DMS 273 (cell line): ENCODE results near the gene RAB25.
A peak's percentile ranks its signal among the peaks of the same experiment; 100 is the strongest.

Source experiments
- DNase-seq: peaks from one replicate; lab custom pipeline; 2025; ENCODE audit not compliant: unreplicated experiment; lab: John Stamatoyannopoulos, UW

RAB25 gene

DNA sequence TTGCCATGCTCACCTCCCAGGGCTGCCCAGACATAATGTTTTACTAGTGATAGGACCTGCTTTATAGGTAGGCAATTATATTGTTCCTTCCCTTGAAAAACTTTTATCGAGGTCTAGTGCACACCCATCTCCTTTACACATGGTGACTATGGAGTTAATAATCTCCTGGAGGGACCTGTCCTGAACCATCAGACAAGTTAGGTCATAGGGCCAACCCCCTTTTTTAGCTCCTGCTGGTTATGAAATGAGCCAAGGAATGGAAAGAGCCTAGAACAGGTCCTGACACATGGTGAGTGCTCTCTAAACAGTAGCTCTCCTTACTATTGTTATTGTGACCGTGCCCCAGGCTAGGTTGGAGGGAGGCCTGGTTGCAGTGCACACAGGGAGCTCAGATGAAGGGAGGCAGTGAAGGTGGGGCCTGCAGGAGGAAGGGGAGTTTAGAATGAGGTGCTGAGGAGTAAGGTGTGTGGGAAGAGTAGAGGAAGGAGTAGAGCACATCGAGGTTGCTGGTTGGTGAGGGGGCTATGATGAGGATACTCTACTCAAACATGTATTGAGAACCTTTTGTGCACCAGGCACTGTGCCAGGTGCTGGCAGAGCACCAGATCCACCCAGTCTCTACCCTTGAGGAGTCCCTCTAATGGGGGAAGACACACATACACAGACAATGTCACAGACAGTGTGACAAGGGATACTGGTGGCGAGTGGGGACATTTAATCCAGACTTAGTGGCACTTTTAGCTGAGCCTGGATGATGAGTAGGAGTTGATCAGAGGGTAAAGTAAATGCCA, 39.4 kb downstream of the RAB25 start:
- peak; percentile 46 for DNase-seq

DNA sequence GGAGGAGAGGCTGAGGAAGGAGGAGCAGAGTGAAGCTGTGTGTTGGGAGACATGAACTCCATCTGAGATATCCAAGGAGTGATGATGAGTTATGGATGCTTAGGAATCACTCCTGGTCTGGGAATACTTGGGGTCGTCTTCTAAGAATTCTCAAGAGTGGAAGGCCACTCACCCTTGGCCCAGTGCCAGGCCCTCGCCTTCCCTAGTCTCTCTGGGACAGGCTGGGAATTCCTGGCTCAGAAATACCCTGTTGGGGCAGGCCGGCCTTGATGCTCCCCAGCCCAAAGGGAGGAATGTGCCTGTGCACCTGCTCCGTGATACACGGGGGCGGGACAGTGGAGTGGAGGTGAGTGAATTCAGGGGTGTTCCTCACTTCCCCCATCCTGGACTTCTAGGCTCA, 40.9 kb downstream of the RAB25 start:
- no peak for DNase-seq

DNA sequence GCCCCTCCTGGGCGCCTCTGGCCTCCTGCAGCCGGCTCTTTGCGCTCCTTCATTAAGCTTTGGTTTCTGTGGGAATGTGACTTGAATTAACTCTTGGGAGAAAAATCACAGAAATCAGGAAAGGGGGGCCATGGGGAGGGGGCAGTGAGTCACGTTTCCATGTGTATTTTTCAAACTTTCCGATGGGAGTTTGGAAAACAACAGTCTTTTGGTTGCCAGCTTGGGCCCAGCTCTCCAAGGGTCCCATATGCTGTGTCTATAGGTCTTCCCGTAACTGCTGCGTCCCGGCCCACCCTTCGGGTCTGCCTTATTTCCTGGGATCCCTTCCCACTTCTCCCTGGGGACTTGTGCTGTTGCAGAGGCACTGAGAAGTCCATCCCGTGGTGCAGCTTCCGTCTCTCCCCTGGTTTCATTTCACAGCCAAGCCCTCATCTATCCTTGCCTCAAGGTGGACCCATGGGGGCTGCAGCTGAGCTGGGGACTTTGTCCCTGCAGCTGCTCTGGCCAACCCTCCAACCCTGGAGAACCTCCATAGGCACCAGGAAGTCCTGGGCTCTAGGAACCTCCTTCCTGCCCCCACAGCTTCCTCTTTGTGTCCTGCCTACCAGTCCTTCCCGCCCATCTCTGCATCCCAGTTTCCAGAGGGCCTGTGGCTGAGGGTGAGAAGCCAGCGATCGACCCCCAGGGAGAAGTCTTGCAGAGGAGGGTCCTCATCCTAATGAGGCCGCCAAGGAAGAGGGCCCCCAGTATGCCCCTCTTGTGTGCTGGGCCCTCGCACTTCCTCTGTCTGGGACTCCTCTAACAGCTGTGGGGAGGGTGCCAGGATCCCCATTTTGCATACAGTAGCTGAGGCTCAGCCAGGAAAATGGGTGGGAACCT, 41.9 kb downstream of the RAB25 start:
- peak; percentile 67 for DNase-seq

DNA sequence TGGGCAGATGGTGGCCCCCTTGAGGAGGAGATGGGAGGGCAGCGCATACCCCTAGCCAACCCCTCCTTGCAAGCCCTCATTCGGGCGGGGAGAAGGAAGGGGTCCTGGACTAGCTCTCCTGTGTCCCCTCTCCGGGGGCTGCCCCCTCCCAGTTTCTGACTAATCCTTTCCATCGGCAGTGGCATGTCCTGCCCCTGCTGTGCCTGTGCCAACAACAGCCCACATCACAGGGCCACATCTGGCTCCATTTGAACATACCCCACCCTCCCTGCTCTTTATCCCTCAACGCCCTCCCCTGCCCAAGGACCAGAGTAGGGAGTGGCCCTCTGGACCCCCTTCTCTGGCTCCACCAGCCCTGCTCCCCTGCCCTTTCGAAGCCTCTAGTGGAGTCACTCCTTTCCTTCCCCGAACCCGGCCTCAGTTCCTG, 42.6 kb downstream of the RAB25 start:
- peak; percentile 67 for DNase-seq

DNA sequence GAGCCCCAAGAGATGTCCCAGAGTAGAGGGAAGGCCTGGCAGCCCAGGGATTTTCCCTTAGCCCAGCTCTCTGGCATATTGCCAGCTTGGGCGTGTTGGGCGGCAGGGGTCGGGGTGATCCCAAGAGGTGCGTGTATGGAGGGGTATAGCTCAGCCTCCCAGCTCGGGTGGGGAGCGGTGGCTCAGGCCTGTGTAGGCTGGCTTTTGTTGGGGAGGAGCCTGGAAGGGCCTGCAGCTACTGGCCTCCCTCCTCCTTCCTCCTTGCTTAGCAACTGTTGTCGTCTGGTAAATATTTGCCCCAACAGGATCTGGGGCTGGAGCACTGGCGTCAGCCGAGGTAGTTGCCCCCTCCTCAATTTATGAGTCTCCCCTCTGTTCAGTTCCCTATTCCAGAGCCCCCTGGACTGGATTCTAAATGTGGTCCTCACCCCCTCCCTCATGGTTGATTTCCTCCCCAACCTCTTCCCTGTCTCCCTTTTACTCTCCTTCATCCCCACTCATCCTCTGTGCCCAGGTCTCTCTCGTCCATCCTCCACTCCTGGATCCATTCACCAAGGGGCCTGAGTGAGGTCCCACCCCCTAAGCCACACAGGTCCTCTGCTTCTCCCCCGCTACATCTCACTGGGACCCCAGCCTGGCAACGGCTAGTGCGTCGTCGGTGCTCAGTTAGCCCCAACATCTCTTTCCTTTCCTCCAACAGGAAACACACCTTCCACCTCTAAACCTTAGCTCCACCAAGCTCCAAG, 43.3 kb downstream of the RAB25 start:
- peak; percentile 68 for DNase-seq

DNA sequence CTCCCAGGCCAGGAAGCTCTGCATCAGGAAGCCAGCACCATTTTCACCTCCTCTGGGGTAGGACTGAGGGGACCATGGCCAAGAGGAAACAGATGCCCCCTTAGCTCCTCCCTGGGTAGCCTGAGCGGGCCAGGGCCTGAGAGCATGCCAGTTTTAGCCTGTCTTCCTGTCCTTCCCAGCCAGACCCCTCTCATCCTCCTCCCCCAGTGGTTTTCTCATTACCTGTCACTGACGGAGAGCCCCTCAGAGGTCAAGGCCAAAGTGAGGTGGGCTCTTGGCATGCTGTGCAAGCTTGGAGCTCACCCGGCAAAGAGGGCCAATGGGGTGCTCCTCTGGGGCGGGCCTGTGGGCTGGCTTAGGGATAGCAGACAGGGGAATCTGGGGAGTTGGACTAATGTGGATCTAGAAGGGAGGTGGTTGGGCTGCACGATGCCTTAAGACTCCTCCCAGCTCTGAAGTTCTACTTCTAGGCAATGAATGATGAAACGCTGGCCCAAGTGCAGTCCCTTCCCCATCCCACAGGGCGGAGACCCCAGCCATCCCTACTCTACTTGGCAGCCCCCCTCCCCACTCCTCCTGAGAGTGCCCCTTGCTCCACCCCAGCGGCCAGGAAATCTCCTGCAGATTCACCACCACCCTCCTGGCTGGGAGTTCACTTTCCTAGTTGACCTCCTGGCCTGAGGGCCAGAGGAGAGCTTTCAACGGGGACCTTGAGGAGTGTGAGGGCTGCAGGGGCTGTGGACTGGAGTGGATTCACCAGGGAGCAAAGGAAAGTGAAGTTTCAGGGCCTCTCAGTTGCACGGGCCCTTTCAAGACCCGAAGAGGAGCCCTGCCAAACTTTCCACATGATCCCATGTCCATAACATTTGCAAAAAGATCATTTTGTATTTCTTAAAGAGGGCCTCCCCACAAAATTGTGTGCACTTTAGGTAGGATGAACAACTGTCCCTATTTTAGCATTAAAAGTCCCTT, 44.2 kb downstream of the RAB25 start:
- DNase-seq = no peak

DNA sequence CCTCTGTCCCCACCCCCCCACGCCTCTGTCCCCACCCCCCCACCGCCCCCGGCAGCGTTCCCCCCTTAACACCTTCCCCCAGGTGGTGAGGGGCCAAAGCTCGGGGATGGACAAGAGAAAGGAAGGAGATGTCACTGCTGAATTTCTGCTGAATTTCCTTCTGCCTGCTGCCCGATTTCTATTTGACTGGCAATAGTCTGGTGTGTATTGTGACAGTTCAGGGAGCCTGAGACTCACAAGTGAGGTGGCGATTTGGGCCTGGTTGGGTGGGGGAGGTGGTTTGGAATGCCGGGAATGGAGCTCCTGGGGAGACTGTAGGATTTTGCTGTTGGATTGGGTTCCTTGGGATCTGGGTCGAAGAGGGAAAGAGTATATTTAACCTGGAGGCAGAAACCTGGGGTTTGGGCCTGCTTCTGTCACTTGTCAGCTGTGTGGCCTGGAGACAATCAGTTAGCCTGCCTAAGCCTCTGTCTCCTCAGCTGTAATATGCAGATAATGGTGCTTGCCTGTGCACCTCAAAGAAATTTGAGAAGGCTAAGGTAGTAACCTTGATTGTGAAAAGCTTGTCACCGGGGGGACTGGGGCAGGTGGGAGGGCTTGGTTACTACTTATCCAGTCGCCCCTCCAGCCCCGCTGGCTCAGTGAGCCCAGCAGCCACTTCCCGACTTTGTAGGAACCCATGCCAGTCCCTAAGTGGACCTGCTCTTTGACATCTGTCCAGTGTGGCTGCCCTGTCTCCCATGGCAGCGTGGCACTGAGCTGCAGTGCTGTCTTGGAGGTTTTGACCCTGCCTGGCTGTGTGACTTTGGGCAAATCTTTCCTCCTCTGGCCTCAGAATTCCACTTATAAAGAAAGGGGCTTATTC, 45.9 kb downstream of the RAB25 start:
- peak; percentile 59 for DNase-seq

DNA sequence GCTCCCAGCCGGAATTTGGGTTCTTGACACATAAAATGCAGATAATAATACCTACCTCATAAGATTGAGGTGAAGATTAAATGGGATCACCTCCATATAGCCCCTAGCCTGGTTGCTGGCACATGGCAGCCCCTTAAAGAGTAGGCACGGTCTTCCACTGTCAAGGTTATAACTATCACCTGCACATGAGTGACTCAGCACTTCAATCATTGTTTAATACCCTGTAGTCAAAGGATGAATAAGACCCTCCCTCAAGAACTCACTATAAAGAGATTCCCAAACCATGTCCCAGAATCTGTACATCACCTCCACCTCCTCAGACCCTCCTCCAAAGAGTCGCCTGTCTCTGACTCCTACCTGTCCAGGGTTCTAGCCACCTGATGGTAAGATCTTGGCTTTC, 47.1 kb downstream of the RAB25 start:
- DNase-seq = no peak

DNA sequence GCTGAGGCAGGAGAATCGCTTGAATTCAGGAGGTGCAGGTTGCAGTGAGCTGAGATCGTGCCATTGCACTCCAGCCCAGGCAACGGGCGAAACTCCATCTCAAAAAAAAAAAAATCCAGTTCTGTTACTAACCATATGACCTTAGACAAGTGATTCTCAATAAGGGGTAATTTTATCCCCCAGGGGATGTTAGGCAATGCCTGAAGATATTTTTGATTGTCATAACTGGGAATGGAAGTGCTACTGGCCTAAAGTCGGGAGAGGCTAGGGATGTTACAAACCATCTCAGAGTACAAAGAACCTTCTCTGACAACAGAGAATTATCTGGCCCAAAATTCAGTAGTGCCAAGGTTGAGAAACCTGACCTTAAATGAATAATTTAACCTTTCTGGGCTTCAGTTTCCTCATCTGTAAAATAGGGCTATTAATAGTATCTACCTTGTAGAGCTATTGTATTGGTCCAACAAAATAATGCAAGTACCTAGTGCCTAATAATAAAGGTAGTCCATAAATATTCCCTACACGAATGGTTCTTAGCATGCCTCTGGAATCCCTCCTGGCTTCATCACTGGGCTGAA, 47.8 kb downstream of the RAB25 start:
- DNase-seq = no peak

DNA sequence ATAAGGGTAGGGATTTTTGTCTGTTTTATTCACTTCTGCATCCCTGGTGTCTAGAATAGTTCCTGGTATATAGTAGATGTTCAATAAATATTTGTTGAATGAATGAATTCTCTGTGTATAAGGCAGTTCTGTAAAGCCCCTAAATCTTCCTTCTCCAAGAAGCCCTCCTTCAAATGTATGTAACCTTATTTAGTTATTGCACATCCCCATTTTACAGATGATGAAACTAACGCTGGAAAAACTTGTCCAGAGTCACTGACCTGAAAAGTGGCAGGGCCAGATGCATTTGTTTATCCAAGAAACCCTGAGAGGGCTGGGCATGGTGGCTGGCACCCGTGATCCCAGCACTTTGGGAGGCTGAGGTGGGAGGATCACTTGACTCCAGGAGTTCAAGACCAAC, 49.3 kb downstream of the RAB25 start:
- DNase-seq = no peak

DNA sequence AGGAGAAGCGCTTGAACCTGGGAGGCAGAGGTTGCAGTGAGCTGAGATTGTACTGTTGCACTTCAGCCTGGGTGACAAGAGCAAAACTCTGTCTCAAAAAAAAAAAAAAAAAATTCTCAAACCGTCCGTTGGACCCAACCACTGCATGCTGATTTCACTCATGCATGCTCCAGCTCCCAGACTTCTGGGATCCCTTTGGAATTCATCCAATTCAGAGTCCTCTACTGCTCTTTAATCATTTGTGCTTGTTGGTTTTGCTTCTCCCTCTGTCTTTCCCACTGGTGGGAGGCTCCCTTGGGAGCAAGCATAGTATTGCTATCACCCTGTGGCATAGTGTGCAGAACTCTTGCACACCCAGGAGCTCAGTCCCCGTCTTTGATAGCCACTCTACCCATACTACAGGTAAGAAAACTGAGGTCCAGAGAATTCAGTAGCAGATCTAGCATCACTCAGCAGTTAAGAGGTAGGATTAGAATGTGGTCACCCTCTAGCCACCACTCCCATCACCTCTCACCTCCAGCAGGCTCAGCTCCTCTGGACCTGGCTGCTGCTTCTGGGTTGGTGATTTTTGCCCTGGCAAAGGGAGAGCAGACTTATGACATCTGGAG, 50.5 kb downstream of the RAB25 start:
- DNase-seq = no peak

DNA sequence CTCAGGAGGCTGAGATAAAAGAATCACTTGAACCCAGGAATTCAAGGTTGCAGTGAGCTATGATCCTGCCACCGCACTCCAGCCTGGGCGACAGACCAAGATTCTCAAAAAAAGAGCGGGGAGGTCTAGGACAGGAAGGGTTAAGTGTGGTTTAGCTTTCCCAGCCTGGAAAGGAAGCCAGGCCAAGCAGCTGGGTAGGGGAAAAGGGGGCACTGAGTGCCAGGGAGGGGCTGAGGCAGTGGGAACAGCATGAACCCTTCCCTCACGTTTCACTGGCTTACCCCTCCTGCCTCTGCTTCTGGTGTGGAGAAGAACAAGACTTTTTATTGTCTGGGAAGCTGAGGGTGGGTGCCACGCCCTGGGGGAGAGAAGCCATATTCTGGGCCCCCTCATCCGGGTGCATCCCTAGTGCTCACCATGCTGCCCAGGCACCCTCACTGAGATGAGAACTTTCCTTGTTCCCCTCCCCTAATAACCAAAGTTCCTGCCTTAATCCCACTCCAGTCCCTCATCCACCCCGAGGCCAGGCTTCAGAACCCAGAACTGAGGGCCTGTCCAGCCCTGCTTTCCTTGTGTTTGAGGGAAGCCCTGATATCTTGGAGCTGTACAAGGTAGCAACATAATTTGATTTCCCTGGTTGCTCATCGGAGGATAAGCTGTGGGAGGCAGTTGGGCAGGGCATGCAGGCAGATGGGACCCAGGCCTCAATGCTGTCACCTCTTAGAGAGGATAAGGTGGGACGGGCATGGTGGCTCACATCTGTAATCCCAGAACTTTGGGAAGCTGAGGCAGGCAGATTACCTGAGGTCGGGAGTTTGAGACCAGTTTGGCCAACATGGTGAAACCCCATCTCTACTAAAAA, 51.5 kb downstream of the RAB25 start:
- no peak for DNase-seq

DNA sequence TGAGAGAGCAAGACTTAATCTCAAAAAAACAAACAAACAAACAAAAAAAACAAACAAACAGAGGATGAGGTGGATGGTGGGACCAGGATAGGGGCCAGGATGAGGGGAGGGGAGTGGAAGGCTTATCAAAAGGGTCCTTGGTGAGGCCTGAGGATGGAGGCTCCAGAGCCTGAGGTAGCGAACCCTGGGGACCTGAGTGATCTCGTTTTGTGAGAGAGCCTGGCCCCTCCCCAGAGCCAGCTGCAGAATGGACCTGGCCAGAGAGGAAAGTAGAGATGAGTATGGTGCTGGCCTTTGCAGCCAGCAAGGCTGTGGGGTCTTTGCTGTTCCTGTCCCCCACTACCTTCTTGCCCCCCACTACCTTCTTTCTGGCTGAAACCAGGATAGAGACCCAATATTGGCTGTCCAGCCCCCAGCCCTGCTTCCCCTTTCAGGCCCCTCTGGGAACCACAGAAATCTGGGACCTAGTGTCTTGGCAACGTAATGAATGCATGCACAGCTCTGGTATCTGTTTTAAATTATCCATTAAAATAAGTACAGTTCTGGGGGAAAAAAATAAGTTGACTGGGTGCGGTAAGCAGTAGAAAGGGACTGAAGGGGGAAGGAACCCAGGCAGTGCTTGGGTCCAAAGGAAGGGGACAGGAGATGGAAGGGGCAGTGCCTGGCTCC, 52.5 kb downstream of the RAB25 start:
- no peak for DNase-seq

DNA sequence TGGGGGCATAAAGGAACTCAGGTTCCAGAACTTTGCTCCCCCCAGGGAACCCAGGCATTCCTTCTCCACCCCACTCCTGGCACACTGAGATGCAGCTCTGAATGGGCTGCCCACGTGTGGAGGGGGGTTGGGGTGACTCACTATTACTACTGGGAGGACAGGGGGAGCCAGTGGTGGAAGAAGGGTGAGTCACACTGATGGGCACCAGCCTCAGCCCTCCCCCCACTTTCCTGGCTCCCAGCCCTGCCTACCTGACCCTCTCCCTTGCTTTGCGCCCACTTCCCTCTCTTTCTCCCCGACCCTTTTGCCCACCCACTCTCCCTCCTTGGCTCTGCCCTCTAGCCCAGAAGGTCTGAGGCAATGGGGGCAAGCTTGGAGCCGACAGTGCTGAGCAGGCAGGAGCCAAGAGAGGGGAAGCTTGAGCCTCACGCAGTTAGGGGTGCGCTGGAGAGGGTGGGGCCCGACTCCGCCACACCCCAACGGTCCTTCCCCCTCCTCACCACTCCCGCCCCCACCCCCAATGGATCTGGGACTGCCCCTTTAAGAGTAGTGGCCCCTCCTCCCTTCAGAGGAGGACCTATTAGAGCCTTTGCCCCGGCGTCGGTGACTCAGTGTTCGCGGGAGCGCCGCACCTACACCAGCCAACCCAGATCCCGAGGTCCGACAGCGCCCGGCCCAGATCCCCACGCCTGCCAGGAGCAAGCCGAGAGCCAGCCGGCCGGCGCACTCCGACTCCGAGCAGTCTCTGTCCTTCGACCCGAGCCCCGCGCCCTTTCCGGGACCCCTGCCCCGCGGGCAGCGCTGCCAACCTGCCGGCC, 53.4 kb downstream of the RAB25 start, which contains the start of gene LMNA:
Gene LMNA (plus strand): TSS at position 611 of the 818 bp plus-strand sequence. CDS start 208 bp downstream, outside the sequence.
- peak; percentile 93 for DNase-seq

DNA sequence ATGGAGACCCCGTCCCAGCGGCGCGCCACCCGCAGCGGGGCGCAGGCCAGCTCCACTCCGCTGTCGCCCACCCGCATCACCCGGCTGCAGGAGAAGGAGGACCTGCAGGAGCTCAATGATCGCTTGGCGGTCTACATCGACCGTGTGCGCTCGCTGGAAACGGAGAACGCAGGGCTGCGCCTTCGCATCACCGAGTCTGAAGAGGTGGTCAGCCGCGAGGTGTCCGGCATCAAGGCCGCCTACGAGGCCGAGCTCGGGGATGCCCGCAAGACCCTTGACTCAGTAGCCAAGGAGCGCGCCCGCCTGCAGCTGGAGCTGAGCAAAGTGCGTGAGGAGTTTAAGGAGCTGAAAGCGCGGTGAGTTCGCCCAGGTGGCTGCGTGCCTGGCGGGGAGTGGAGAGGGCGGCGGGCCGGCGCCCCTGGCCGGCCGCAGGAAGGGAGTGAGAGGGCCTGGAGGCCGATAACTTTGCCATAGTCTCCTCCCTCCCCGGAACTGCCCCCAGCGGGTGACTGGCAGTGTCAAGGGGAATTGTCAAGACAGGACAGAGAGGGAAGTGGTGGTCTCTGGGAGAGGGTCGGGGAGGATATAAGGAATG, 54.1 kb downstream of the RAB25 start:
- DNase-seq = peak; percentile 60
